Testis (tissue), 2 donors: ENCODE measurements around the gene KDM7A.

ENCODE experiments used
- CTCF ChIP-seq, 3 experiments: fragments of 450-650 bp in 2 of 3; fragments of 200-600 bp in 1 of 3; sonication (generic) in 1 of 3; IDR thresholded peaks; one replicate each; pipeline ENCODE4 v1.5.1; 2016 to 2019; ENCODE audit warnings: antibody characterized with exemption in 3 of 3, mild to moderate bottlenecking in 2 of 3, moderate library complexity in 1 of 3
- POLR2A ChIP-seq: fragments of 450-650 bp; IDR thresholded peaks from one replicate; pipeline ENCODE4 v1.6.1; 2017; ENCODE audit warnings: antibody characterized with exemption, mild to moderate bottlenecking, moderate library complexity

GRCh38 chr7:140144821-140145220 lies 32.0 kb downstream of the KDM7A start:
- TF ChIP-seq CTCF (IDR thresholded peaks at IDR 0.05) (no peak), POLR2A (no peak)
